ENCODE results near the gene ITGA6.

ITGA6 gene

DNA sequence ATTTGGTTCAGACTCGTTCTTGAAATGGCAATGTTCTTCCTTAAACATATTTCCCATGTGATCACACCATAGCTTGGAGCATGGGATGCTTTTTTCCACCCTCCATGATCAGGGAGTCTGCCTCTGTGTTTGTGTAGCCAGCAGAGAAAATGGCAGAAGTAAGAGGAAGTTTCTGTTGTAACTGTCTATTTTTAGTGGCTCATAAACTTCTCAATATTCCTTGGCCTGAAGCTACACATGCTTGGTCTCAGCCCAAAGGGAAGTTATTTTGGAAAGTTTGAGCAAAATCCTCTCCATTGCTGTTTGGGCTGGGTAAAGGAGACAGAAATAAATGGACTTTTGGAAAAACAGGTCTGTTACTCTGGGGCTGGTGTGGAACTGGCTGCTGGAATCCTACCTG lies 33.4 kb upstream of the ITGA6 start:
- TF ChIP-seq, protein P1, sequence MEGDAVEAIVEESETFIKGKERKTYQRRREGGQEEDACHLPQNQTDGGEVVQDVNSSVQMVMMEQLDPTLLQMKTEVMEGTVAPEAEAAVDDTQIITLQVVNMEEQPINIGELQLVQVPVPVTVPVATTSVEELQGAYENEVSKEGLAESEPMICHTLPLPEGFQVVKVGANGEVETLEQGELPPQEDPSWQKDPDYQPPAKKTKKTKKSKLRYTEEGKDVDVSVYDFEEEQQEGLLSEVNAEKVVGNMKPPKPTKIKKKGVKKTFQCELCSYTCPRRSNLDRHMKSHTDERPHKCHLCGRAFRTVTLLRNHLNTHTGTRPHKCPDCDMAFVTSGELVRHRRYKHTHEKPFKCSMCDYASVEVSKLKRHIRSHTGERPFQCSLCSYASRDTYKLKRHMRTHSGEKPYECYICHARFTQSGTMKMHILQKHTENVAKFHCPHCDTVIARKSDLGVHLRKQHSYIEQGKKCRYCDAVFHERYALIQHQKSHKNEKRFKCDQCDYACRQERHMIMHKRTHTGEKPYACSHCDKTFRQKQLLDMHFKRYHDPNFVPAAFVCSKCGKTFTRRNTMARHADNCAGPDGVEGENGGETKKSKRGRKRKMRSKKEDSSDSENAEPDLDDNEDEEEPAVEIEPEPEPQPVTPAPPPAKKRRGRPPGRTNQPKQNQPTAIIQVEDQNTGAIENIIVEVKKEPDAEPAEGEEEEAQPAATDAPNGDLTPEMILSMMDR (IDR thresholded peaks at IDR 0.05; ENCODE audit: low read depth, low read length): no peak
- no peak for DNase-seq
- H3K9me3 ChIP-seq (ENCODE audit: severe bottlenecking): no peaks in the 10 kb centered on the region
- no peaks in the 10 kb centered on the region for H3K27me3 ChIP-seq (ENCODE audit: insufficient read depth, low read depth, severe bottlenecking)
- H3K36me3 ChIP-seq: no peaks in the 10 kb centered on the region
- no peak overlapping the region for H3K27ac ChIP-seq
- no peak overlapping the region for H3K4me3 ChIP-seq (ENCODE audit: low read depth, low read length)

DNA sequence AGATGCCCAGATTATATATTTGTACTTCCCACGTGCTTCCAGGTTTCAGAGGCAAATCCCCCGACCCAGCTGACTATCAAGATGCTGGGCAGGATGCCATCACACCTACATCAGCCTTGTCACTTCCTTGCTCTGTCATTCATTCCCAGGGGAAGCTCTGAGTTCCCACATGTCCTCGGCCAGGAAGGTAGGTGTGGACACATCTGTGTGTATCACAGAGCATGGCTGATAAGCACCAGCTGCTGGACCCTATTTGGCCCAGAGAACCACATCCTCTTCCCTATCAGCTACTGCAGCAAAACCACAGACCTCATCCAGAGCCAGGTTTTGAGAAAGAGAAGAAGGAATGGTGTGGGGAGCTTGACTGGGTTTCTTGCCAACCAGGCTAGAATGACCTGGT lies 31.9 kb upstream of the ITGA6 start:
- no peak for DNase-seq
- Histone ChIP-seq H3K27me3 (ENCODE audit: insufficient read depth, low read depth, severe bottlenecking) (no peaks in the 10 kb centered on the region), H3K9me3 (ENCODE audit: severe bottlenecking) (no peaks in the 10 kb centered on the region), H3K27ac (no peak overlapping the region), H3K36me3 (no peaks in the 10 kb centered on the region), H3K4me3 (ENCODE audit: low read depth, low read length) (no peak overlapping the region)
- TF ChIP-seq, protein P1 (IDR thresholded peaks at IDR 0.05; ENCODE audit: low read depth, low read length): no peak

DNA sequence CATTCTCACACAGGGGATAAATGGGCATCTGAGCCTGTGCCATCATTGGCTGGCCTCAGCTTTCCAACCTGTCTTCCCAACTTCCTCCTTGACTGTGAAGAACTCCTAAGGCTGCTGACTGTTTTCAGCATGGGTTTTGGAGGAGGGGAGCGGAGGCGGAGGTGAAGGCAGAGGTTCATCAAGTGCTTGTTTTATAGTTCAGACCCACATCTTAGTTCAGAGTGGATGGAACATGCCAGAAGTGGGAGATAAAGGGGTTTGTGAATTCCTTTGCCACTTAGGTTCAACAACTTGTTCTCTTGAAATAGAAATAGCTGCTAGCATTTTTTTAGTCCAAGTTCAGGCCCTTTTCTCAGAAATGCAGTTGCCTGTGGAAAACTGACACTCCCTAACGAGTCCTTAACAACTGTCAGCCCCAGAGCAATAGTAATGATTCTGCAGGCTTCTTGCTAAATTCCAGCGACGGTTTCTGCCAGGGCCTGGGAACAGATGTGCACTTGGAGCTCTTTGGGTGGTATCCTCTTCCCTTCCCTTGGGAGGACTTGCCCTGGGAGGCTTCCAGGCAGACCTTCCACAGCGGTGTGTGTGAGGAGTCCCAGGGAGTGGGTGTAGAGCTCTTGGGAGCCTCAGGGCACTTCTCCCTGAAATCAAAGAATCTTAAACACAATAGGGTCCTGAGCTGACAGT lies 30.1 kb upstream of the ITGA6 start:
- DNase-seq: no peak
- no peaks in the 10 kb centered on the region for H3K27me3 ChIP-seq (ENCODE audit: insufficient read depth, low read depth, severe bottlenecking)
- H3K36me3 ChIP-seq: no peaks in the 10 kb centered on the region
- H3K9me3 ChIP-seq (ENCODE audit: severe bottlenecking): no peaks in the 10 kb centered on the region
- TF ChIP-seq, protein P1 (IDR thresholded peaks at IDR 0.05; ENCODE audit: low read depth, low read length): no peak
- H3K4me3 ChIP-seq (ENCODE audit: low read depth, low read length): no peak overlapping the region
- H3K27ac ChIP-seq: no peak overlapping the region

DNA sequence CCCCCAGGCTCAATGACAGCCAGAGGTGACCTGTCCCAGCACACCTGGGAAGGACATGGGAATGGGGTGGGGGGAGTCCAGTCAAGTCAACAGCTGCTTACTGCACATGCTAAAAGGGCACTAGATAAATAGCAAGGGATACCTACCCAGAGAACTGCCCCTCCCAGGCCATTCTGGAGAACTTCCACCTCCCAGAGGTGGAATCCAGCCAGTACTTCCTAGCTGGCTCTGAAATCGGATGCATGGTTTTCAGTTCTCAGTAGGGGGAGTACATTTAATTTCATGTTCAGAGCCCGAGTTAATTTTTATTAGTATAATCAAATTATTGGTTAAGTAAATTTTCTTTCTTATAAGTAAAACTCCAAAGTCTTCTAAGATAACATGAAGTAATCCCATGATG lies 28.9 kb upstream of the ITGA6 start:
- TF ChIP-seq, protein P1 (IDR thresholded peaks at IDR 0.05; ENCODE audit: low read depth, low read length): no peak
- Histone ChIP-seq H3K4me3 (ENCODE audit: low read depth, low read length) (no peak overlapping the region), H3K27ac (no peak overlapping the region), H3K27me3 (ENCODE audit: insufficient read depth, low read depth, severe bottlenecking) (no peaks in the 10 kb centered on the region), H3K9me3 (ENCODE audit: severe bottlenecking) (no peaks in the 10 kb centered on the region), H3K36me3 (no peaks in the 10 kb centered on the region)
- no peak for DNase-seq

DNA sequence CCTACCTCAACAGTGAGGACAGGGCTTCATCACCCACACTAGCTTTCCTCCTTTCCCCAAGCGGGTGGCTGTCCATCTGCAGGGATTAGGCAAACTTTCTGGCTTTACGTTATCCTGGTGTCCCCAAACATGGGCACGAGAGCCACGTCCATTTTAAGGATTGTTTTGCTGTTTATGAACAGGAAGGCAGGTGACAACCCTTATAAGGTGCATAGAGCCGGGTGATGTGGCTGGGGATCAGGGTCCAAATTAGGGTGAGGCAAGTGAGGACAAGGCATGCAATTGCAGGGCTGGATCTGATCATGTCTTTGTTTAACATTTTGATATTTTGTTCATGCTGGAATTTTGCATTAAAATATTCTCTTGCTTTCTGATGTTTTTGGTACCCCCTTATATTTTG lies 27.6 kb upstream of the ITGA6 start:
- Histone ChIP-seq H3K9me3 (ENCODE audit: severe bottlenecking) (no peaks in the 10 kb centered on the region), H3K27ac (no peak overlapping the region), H3K27me3 (ENCODE audit: insufficient read depth, low read depth, severe bottlenecking) (no peaks in the 10 kb centered on the region), H3K36me3 (no peaks in the 10 kb centered on the region), H3K4me3 (ENCODE audit: low read depth, low read length) (no peak overlapping the region)
- TF ChIP-seq, protein P1 (IDR thresholded peaks at IDR 0.05; ENCODE audit: low read depth, low read length): no peak
- DNase-seq: no peak

DNA sequence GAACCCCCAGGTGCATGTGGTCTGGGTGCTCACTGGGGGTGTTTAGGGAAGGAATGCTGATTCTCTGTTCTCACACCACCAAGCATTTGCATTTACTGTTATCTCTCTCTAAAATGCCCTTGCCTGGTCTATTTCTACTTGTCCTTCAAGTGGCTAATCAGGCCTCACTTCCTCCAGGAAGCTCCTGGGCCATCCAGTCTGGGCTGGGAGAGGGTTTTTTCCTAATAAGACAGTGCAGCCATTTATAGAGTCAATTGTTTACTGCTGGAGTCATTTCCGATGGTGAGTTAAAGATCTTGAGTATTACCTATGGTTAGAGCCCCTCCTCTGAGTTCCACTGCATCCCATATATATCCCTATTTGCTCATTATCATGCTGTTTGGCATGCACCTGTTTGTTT lies 25.2 kb upstream of the ITGA6 start:
- H3K27me3 ChIP-seq (ENCODE audit: insufficient read depth, low read depth, severe bottlenecking): no peaks in the 10 kb centered on the region
- H3K9me3 ChIP-seq (ENCODE audit: severe bottlenecking): no peaks in the 10 kb centered on the region
- no peak overlapping the region for H3K4me3 ChIP-seq (ENCODE audit: low read depth, low read length)
- H3K27ac ChIP-seq: no peak overlapping the region
- H3K36me3 ChIP-seq: no peaks in the 10 kb centered on the region
- TF ChIP-seq, protein P1 (IDR thresholded peaks at IDR 0.05; ENCODE audit: low read depth, low read length): no peak
- no peak for DNase-seq
